Measurements from ENCODE around the gene ZNF329.
"Not testable (repeated sequence)": the region's sequence is repeated elsewhere in the genome, so short reads cannot be mapped to it uniquely, and the experiment has no call there.

The ZNF329 gene

DNA sequence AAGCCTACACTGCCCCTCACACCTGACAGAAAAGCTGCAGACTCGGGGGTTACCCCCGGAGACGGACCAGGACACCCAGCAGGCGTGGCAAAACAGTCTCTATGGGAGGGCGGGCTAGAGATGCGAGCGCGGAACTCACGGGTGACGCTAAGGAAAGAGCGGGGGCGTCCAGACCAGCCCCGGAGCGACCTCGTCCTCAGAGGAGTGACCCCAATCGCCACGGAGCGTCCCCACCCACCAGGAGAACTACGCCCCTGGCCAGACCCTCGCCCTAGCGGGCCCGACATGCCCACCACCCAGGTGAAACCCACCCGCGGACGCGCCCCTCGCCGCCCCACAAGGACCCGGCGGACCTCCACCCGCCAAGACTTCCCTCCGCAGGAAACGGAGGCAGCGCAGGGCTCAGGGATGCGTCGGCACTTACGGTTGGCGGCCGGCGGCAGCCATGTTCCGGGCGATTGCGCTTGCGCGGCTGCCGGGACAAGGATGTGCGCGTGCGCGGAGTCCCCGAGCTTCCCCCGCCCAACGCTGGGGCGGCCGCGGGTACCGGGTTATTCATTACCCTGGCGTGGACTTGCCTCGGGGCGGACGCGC, at the start of gene ZNF329:
Gene ZNF329 (minus strand): TSS at position 462 of the 594 bp plus-strand sequence. CDS start 21,286 bp downstream, outside the sequence.
- DNase-seq = peak; percentile 89

DNA sequence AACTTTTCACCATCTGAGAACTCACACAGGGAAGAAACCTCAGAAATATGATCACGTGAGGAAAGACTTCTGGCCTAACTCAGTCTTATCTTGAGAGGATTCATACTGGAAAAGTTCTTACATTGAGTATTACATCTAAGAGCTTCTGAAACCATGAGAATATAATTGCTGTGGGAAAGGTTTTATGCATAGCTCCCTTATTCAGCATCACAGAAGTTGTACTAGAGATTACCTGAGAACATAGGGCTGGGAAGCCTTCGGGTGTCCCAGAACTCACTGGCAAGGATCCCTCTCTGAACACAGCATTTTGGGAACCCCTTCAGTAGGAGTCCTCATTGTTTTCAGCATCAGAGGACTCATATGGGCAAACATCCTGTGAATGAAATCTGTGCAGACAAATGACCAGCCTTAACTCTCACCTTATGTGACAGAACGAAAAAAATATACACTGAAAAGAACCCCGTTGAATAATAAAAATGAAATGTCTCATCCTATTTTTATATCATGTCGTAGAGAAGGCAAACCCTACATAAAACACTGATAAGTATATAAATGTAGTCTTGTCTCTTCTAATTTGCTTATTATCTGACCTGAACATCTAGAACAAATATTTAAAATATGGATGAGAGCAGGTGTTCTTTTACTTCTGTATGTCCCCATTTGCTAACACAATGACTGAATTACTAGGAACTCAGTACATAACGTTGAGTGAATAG, 46.5 kb upstream of the ZNF329 start:
- no peak for DNase-seq

DNA sequence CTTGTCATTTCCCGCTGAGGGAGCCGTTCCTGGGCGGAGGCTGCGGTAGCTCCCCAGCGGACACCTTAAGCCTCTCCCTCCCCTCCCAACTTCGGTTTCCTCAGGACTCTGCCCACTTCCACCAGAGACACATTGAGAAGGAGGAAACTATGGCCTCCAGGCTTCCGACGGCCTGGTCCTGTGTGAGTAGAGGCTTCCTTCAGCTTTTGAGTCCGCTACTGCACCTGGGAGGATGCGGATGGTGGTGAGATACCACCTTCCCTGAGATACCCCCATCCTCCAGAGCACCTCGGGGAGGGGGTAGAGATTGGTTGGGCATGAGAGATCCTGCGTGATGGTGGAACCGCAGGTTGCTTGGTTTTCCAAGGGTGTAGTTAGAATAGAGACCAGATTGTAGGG, 33.2 kb upstream of the ZNF329 start:
- no peak for DNase-seq

DNA sequence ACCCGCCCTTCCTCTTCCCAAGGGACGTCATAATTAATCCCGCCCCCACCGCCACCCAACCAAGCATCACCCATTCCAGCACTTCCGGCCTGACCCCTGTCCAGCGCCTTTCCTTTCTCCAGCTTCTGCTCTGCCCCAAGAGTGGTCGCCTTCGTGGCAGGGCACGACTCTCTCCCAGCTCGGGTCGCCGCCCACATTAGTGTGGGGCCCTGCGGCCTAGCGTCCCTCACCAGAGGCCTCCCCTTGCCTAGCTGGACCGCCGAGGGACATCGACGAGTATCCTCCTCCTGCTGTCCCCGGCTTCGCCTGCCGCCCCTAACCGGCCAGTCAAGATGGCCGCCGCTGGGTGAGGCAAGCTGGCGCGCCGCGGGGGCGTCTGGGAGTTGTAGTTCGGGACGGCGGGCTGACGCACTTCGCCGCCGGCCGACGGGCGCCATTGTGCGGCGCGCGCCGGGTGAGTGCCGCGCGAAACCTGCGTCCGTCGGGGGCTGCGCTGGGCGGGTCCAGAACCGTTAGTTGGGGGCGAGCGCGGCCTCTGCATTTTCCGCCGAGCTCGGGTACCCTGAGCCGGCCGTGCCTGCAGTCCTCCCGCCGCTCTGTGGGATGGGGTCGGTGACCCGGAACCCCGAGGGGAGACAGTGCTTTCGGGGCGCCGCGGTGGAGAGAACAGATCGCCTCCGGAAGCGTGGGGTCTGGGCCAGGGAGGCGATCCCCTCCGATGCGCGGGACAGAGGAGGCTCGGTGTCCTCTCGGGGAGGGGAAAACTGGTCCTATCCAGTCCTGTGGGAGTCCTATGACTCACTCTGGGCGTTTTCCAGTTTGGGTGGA, 32.6 kb upstream of the ZNF329 start, which contains the start of gene ZNF274:
Gene ZNF274 (plus strand): TSS at position 73 of the 828 bp plus-strand sequence. CDS start 905 bp downstream, outside the sequence.
- peak; percentile 90 for DNase-seq

DNA sequence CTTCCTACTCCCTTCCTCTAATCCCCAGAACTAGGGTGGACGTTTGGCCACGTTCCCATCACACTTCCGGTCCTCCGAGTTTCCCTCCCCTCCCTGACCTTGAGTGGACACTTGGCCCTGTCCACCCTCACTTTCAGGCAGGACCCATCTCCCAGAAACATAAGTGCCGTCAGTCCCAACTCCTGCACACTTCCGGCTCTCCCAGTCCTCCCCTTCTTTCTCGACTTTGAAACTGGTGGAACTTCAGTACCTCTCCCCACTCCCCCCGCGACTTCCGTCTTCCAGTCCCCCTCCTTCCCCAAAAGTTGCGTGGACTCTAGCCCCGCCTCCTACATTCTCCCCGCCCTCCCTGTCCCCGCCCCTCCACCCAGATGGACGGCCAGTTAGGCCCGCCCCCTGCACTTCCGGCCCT, 32.0 kb upstream of the ZNF329 start:
- peak; percentile 73 for DNase-seq

DNA sequence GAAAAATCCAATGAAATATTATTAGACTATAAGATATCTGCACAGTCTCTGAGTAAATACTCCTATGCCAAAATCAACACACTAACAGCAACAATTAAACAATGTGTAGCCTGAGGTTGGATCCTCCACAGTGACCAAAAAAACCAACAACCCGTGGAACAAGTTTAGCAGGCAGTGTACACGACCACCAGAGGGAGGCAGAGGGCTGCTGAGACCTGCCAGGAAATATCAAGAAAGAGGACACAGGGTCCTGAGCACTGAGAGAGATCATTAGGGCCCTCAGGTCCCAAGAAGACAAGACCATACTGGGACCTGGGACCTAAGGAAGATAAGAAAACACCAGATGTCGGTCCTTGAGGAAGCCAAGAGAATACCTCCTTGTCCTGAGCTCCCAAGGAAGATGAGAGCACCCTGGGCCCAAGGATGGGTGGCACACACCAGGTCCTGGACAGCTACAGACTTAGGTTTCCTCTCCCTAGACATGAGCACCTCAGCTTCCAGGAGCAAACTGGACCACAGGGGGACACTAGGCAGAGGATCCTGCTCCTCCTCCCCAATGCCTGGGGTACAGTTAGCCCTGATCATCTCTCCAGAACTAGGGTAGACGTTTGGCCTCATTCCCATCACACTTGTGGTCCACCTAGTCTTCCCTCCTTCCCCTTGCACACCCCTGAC, 31.4 kb upstream of the ZNF329 start:
- peak; percentile 26 for DNase-seq

DNA sequence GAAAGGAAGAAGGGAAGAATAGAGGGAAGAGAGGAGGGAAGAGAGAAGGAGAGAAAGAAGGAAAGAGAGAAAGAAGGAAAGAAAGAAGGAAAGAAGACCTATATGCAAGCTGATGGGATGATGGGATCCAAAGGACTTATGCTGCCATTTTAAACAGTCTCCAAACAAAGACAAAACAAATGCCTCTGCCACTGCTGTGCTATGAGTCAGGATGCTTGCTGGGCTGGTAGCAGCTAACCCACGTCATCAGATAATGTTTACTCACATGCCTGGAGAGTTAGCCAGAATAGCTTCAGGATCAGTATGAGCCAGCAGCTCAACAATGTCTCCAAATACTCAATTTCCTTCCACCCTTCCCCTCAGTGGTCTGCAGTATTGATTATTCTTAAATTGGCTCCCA, 20.3 kb upstream of the ZNF329 start:
- no peak for DNase-seq

DNA sequence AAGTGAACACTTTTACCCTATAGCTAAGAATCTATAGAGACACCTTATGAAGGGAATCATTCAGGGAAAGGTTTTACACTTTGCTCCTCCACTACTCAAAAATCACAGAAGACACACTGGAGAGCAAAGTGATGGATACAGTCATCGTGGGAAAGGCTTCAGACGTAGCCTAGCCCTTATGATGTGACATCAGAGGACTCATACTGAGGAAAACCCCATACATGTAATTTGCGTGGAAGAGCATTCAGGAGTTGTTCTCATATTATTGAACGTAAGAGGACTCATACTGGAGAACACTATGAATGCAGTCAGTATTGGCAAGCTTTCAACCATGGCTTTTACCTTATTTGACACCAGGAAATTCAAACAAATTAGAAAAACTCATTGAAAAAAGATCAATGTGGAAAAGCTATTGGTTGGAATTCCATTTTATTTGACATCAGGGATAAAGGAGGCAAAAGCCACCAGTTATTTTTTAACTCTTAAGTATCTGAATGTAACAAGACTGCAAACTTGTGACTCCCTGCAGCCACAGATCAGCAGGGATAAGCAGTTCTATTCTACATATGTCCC, 16.2 kb upstream of the ZNF329 start:
- no peak for DNase-seq

DNA sequence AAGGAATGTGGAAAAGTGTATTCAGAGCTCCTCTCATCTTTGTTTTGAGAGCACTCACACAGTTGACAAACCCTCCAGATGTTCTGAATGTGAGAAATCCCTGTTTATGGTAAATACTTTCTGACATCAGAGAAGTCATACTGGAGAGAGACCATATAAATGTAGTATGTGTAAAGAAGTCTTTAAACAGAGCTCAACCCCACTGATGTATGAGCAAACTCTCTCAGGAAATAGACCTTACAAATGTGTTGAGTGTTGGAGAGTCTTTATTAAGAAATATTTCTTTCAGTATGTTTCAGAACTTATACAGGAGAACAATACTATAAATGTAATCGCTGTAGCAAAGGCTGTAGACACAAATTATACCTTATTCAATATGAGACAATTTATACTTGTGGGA, 15.7 kb upstream of the ZNF329 start:
- DNase-seq = no peak

DNA sequence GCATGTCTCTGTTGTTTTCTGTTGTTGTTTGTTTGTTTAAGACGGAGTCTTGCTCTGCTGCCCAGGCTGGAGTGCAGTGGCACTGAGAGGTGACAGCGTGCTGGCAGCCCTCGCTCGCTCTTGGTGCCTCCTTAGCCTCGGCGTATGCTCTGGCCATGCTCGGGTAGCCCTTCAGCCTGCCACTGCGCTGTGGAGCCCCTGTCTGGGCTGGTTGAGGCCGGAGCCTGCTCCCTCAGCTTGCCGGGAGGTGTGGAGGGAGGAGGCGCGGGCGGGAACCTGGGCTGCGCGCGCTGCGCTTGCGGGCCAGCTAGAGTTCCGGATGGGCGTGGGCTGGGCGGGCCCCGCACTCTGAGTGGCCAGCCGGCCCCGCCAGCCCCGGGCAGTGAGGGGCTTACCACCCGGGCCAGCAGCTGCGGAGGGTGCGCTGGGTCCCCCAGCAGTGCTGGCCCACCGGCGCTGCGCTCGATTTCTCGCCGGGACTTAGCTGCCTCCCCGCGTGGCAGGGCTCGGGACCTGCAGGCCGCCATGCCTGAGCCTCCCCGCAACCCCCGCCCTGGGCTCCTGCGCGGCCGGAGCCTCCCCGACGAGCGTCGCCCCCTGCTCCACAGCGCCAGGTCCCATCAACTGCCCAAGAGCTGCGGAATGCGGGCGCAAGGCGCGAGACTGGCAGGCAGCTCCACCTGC, 6.6 kb upstream of the ZNF329 start:
- DNase-seq = no peak

DNA sequence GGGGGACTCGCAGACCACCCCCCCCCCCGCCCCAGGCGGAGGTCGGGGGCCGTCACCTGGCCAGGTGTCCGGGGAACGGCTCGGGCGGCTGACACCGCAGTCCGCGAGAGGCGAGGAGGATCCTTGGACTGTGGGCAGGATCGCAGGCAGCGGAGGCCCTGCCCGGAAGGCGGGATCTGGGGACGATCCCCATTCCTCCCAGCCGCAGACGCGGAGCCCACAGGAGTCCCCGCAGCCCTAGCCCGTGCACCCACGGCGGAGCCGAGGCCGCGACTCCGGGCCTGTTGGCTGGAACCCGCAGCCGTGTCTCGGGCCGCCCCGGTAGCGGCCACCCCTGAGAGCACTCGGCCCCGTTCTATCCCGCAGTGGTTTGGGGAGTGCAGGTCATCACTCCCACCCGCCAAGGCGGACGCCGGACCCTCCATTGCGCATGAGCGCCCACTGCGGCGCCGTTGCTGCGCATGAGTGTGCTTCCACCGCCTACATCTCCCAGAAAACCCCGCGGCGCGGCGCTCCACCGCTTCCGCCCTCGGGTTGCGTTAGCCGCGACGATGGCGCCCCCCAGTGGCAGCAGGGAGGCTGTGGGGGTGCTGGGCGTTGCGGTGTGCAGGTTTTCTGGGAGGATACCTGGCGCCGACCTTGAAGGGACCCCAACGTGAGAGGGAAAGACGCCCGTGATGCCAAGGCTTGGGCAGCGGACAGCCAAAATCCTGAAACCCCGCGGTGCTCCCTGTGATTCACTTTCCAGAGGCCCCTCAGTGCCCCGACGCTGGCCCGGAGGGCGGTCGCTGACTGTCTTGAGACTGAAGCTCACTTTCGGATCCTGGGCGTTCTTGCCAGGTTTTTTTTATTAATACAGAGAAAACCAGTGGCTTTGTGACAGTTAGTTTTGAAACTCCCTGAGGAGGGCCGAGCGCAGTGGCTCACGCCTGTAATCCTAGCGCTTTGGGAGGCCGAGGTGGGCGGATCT, 4.4 kb upstream of the ZNF329 start:
- DNase-seq = peak; percentile 97

DNA sequence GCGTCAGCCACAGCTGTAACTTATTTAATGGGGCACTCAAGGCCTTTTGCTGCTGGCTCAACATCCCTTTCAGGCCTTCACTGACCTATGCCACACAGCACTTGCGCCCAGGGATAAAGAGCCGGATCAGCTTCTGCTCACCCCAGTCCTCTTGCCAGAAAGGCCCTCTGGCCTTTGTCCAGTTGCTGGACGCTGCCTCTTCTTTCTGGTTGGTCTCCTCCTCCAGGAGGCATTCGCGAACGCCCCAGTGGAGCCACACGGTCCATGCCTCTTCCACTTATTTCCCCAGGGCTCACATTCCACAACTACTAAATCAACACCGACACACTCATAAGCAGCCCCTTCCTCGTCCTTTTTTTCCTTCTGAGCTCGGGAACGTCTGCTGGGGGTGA, 3.7 kb upstream of the ZNF329 start:
- DNase-seq = no peak

DNA sequence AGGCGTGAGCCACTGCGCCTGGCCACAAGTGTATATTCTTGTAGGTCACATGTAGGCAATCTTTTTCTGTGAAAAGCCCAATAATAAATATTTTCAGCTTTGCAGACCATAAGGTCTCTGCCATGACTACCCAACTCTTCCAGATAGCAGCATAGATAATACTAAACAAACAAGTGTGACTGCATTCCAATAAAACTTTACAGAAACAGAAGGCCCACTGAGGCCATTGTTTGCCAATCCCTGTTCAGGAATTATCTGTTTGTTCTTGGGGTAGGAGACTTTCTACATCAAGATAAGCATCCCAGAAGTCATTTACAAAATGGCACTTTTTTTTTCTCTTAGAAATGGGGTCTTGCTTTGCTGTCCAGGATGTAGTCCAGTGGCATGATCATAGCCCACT, 2.8 kb upstream of the ZNF329 start:
- no peak for DNase-seq

DNA sequence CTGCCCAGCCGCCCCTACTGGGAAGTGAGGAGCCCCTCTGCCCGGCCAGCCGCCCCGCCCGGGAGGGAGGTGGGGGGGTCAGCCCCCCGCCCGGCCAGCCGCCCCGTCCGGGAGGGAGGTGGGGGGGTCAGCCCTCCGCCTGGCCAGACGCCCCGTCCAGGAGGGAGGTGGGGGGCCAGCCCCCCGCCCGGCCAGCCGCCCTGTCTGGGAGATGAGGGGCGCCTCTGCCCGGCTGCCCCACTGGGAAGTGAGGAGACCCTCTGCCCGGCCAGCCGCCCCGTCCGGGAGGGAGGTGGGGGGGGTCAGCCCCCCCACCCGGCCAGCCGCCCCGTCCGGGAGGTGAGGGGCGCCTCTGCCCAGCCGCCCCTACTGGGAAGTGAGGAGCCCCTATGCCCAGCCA, 3.1 kb downstream of the ZNF329 start:
- DNase-seq = not testable (repeated sequence)

DNA sequence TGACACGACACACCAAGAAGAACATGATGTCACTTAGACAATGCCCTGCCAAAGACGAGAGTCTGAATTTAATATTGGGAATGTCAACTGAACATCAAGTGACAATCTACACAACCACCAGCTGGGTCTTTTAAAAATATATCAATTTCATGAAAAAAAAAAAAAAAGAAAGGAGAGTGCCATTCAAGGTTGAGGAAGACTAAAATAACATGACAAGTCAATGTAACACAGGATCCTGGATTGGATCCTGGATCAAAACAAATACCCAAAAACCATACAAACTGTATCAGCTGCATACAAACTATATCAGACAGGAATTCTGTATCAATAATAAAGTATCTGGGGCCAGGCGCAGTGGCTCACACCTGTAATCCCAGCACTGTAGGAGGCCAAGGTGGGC, 4.7 kb downstream of the ZNF329 start:
- no peak for DNase-seq

DNA sequence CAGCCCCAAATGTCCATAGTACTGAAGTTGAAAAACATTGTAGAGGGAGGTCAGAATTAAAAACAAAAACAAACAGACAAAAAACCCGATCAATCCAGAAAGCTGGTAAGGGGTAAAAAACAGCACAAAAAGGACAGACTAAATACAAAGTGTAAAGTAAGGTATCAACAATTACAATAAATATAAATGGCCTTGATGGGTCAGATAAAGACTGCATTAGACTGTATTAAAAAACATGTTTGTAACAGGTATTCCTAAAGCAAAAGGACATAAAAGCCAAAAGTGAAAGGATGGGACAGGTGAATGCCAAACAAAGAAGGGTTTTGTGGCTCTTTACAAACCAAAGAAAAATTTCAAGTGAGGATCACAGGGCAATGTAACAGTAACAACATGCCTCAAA, 16.3 kb downstream of the ZNF329 start:
- no peak for DNase-seq

DNA sequence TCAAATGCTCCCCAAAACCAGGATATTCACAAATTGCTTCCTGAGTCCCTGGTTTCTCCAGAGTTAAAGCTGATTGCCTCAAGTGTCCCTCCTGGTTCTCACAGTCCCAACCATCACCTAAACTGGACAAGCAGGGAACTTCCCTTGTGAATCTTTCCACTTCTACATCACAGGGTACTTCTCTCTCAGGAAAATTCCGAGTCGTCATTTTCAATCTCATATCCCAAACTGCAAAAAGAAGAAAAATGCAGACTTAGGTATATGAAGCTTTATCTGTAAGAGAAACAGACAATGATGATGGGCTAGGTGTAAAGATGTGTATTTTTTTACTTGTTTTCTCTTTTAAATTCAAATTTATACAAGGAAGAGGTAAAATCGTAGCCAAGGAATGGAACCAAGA, 21.3 kb downstream of the ZNF329 start:
- no peak for DNase-seq

DNA sequence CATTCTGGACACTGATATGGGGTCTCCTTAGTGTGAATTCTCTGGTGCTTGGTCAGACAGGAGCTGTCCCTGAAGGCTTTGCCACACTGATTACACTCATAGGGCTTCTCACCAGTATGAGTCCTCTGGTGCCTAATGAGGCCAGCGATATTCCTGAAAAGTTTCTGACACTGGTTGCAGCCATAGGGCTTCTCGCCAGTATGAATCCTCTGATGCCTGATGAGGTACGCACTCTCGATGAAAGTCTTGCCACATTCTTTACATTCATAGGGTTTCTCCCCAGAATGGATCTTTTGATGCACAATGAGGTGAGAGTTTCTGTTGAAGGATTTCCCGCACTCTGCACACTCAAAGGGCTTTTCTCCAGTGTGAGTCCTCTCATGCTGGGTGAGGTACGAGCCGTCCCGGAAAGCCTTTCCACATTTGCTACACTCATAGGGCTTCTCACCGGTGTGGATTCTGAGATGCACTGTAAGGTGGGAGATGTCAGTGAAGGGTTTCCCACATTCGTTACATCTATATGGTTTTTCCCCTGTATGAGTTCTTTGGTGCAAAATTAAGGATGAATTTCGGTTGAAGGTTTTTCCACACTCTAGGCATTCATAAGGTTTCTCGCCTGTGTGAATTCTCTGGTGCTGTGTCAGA, 22.4 kb downstream of the ZNF329 start:
- DNase-seq = no peak

DNA sequence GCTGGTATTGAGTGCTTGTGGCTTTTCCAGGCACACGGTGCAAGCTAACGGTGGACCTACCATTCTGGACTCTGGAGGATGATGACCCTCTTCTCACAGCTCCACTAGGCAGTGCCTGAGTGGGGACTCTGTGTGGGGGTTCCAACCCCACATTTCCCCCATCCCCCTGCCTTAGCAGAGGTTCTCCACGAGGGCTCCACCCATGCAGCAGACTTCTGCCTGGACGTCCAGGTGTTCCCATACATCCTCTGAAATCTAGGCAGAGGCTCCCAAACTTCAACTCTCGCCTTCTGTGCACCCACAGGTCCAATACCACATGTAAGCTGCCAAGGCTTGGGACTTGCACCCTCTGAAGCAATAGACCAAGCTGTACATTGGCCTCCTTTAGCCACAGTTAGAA, 27.2 kb downstream of the ZNF329 start:
- no peak for DNase-seq

DNA sequence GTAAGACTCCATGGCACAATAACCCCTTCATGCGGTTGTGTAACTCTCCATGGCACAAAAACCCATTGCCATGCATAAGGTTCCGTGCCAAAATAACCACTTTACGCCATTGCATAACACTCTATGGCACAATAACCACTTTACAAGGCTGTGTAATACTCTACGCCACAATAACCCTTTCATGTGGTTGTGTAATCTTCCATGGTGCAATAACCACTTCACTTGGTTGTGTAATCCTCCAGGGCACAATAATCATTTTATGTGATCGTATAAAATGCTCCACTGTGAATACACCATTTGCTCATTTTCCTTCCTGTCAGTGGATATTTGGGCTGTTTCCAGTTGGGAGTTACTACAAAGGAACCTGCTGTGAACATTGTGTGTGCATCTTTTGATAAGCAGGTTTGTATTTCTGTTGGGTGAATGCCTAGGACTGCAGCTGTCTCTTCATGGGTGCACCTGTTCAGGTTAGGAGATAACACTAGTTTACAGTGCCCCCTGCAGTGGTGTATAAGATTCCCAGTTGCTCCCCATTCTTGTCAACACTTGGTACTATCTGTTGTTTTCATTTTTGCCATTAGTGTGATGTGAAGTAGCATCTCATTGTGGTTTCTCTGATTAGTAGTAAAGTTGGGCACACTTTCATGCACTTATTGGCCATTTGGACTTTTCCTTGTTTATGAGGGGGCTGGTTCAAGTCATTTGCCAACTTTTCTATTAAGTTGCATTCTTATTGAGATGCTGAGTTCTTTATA, 31.4 kb downstream of the ZNF329 start:
- DNase-seq = no peak
